NB4 (cell line): ENCODE measurements around the gene RER1.

ENCODE experiments used
- POLR2A ChIP-seq: IDR thresholded peaks from 2 replicates; pipeline ENCODE4 v1.6.1; 2011; ENCODE audit warnings: mild to moderate bottlenecking; ENCODE audit not compliant: insufficient read length; ENCODE audit errors: extremely low read depth
- TF ChIP-seq, protein P1 (sequence below): IDR thresholded peaks from one replicate; pipeline ENCODE4 v1.5.1; 2012; ENCODE audit warnings: low read depth, low read length
- TF ChIP-seq, protein P2 (sequence below): IDR thresholded peaks from 2 replicates; pipeline ENCODE4 v1.6.1; 2011; ENCODE audit warnings: low read depth, low read length

DNA sequence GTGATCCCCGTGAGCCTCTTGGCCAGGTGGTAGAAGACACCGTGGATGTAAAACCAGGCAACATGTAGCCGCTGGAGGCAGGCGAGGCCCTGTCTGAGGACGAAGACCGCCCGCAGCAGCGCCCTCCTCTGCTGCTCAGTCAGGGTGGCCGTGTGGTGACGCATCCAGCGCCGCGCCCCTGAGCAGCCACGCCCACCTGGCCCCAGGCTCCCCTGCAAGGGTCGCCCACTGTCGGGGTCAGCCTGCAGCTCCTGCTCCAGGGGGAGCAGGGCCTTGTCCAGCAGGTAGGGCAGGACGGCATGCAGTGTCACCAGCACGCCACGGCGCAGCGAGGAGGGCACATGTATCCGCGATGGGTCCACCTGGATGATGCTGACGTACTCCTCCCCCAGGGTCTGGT is 16.8 kb downstream of the RER1 start:
- TF ChIP-seq, protein P1, sequence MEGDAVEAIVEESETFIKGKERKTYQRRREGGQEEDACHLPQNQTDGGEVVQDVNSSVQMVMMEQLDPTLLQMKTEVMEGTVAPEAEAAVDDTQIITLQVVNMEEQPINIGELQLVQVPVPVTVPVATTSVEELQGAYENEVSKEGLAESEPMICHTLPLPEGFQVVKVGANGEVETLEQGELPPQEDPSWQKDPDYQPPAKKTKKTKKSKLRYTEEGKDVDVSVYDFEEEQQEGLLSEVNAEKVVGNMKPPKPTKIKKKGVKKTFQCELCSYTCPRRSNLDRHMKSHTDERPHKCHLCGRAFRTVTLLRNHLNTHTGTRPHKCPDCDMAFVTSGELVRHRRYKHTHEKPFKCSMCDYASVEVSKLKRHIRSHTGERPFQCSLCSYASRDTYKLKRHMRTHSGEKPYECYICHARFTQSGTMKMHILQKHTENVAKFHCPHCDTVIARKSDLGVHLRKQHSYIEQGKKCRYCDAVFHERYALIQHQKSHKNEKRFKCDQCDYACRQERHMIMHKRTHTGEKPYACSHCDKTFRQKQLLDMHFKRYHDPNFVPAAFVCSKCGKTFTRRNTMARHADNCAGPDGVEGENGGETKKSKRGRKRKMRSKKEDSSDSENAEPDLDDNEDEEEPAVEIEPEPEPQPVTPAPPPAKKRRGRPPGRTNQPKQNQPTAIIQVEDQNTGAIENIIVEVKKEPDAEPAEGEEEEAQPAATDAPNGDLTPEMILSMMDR: no peak
- TF ChIP-seq, protein P2, sequence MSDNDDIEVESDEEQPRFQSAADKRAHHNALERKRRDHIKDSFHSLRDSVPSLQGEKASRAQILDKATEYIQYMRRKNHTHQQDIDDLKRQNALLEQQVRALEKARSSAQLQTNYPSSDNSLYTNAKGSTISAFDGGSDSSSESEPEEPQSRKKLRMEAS: no peak
- no peak for TF ChIP-seq POLR2A
